T-helper 22 cell (primary cell): Measurements from ENCODE around the gene TRPM1.

Source experiments
- DNase-seq: peaks from one replicate; pipeline ENCODE4 v3.0.0-alpha.2; 2020; ENCODE audit warnings: low read depth

The TRPM1 gene

DNA sequence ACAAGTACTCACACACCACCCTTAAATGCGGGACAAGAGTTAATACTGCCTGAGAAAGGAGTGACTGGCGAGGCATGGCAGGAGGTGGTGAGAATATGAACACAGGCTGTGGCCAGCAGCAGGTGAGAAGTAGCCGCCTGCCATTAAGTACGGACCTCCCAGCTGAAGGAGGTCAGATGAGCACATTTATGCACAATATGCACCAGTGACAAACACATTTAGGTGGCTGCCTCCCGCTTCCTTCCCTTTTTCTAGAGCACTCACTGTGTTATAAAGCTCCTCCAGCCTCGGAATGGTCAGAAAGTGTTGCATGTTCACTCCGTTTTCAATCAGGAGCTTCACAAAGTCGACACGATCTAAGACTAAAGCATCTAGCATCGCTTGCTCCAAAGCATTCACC, 52.4 kb downstream of the TRPM1 start:
- no peak for DNase-seq

DNA sequence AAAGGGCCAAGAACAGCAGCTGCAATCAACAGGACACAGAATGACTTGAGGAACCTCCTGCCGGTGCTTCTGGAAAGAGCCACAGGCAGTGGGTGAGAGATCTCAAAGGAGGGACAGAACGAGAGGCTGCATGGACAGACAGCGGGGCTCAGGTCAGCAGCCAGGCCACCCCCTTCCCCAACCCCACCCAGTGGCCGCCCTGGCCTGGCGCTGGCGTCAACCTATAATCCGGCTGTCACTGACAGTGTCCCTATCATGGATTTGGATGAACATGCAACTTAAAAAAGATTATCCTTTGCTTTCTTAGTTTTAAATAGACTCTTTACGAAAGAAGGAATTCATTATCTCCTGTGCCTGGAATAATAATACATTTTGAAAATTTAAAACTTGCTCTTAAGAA, 54.1 kb downstream of the TRPM1 start:
- DNase-seq = no peak

DNA sequence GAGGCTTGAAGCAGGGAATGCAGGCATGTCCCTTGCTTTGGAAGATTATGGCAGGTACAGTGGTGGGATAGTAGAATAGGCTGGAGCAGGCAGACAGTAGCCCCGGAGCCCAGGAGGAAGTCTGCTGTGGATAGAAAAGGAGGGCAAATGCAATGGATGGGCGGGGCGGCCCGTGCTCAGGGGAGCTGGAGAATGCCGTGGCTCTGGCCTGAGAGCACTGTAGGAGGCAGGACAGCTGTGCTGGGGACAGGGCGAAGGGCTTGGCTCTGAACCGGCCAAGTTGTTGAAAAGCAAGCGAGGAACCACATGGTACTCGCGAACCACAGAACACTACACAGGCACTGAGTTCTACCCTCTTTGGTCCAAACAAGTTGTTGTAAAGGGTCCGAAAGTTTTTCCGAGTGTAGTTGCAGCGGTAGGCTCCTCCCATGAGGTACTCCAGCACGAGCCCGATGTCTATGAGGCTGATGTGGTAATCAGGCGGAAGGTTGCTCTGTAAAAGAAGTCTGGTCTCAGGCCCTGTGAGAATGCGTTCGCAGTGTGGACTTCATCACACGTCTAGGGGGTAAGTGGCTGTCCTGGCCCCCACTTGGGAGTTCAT, 54.7 kb downstream of the TRPM1 start:
- DNase-seq = no peak

DNA sequence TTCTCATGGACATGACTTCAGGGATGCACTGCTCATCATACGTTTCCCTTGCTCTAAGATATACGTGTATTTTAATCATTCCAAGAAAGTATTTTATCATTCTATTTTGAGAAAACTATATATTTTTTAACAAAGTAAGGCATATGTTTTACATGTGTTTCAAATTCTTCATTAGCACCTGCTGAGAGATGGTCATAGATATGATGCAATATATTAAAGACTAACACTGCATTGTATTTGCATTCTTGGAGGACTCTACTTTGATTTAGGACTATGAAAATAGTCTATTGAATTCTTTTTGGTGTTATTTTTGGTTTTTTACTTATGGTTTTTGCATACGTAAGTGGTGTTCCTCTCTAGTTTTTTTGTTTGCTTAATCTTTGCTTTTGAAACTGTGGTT, 55.9 kb downstream of the TRPM1 start:
- no peak for DNase-seq

DNA sequence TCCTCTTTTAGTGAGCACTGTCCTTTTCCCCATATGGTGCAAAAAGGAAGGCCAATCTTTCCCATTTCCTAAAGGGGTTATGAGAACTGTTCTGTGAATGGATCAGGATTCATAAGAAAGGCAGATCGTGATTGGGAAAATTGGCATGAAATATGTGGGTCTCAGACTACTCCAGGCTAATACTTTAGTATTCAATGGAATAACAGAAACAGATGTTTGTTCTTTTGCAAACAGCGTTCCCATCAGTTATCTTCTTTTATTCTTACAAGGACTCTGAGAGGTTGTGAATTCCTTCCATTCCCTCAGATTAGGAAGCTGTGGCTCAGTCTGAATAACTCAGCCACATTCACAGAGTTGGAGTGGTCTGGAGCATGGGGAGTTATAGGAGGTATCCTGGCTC, 58.8 kb downstream of the TRPM1 start:
- no peak for DNase-seq

DNA sequence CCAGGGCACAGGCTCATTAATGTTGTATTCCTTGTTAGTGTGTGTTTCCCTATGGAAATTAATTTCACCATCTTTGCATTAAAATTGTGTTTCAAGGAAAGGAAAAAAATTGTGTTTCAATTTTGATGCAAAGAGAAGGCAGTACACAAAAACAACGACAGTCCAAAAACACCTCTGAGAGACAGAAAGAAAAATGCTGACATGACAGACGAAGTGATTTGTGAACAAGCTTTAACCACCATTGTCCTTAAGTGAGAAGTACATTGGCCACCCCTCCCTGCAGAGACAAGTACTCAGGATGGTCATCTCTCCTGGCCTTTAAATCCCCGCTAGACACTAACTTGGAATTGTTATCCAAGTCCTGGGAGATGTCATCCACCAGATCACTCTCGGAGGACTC, 59.9 kb downstream of the TRPM1 start:
- DNase-seq = no peak

DNA sequence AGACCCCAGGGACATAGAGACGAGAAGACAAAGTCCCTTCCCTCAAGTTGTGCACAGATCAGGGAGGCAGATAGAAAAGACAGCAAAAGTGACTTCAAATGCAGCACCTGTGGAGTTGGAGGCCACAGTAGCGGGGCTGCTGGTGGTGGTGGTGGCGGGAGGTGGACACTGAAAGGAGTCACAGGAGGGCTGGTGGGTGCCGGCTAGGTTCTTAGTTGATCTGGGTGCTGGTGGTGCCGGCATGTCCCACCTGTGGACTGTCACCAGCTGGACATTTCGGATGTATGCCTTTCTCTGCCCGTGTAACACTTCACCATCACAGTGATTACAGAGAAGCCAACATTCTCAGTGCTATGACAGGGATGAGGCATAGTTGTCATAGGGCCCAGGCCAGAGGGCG, 60.9 kb downstream of the TRPM1 start:
- DNase-seq = no peak

DNA sequence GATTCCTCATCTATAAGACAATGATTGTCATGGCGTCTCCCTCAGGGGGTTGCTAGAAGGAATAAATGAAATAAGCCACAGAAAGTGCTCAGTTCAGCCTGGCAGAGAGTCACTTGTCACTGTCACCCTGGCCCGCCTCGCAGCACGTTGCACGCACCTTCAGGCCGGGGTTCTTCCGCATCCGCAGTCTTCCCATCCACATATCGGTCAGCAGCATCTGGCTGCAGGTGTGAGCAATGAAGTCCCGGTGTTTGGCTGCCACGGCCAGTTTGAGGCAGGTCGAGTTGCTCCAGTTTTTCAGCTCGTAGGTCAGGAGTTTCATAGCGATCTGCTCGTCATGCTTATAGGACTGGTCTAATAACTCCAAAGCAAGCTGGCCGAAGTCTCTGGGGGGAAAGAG, 61.6 kb downstream of the TRPM1 start:
- no peak for DNase-seq

DNA sequence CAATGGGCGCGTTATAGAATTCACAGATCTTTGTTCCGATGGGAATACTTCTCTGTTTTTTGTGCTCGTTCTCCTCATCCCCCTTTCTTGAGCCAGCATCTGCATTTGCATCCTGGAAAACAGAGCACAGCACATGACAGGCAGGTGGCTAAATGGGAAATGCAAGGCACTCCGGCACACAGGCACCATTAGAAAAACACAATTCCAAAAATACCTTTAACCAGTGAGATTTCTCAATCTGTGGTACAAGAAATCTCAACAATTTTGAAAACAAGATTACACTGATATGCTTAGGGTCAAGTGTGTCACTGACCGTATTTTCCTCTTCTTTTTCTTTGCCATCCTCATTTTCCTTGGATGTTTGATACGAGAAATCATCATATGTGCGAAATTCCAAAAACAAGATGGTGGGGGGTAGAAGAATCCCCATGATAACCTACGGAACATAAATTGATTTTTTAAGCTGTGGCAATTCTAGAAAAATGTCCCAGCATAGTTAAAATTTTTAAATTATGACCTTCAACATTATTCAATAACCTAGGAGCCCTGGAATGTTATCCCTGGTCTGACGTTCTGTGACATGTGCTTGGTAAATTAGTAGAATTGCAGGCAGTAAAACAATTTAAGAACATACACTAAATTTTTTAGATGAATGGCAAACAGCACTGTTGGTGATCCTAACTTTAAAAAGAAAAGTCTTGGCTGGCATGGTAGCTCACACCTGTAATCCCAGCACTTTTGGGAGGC, 63.6 kb downstream of the TRPM1 start:
- no peak for DNase-seq

DNA sequence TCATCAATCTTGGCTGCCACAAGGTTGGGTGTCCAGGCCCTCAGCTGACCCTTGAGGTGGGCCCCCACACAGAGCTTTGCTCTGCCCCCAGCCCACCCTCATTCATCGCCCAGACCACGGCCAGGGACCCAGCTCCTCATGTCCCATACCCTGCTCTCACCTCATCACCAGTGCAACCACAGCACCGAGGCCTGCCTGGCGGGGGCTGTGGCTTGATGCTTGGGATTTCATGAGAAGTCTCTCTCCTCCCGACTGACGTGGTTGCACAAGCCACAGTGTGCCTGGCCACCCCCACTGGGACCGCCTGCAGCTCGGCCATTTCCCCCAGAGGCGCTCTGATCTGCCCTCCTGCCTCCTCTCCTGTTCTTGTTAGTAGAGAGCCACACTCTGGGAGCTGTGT, 64.7 kb downstream of the TRPM1 start:
- no peak for DNase-seq

DNA sequence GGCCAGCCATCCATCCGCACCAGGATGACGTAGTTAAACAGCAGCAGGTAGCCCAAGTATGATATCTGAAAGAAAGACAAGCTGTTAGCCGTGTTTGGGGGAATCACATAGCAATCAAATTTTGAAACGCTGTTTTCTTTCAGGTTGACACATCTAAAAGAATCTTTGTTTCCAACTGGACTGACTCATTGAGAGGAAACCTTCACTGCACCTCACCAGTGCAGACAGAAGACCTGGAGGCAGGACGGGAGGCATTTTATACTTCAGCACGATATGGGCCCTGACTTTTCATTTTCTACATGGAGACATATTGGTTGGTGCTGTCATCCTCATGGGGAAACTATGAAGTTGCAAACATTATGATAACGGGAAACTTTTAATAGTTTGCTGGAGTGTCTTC, 65.9 kb downstream of the TRPM1 start:
- DNase-seq = no peak

DNA sequence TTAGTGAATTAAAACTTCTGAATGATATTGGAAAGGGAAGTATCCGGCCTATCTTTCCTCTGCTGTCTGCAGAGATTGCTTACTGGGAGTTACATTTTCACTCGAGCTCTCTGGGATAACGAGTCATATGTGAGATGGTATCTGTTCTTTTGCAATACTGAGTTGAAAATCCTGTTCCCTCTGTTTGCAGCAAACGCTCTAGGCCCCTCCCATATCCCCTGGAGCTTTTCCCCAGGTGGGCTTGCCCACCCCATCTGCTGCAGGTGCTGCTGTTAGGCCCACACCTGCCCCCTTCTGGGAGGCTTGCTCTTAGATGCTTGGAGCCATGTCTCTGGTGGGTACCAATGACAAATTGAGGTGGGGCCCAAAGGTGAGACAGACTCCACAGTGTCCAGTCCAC, 67.4 kb downstream of the TRPM1 start:
- no peak for DNase-seq

DNA sequence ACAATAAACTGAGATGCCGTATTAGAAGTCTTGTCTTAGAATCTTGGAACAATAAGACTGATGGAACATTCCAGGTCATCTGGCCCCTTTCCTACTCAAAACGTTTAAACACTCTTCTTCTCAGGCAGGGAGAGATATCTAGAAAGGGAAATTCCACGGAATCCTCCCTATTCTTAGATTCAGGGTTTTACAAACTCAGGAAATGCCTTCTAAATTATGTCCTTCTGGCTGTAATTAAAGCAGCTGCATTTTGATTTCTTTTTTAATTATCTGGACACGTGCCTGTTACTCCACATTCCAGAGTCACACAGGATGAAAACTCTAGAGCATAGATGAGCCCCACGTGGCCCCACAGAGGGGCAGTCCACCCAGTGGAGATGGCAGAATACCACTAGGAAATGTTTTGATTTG, 68.6 kb downstream of the TRPM1 start:
- DNase-seq = no peak

DNA sequence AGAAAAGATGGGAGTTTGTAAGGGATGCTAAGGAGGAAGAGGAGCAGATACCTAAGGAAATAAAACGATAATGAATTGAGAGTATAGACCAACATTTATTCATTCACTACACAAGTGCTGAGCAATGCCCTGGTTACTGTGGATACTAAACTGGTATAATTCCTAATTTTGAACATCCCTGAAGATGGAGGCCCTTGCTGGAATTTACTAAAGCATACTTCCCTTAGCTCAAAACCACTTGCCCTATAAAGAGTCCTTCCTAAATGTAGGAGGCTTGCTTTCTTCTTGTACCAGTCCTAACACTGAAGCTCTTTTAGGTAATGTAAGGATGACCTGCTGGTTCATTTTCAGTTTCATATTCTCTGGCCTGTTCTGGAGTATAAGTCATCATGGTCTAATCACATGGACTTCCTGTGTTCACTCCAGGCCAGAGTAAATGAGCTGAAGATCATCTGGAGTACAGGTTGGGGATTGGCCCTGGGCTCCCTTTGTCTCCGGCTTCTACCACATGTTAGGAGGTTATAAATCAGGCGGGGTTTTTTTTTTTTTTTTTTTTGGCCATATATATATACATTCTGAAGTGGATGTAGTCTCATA, 70.0 kb downstream of the TRPM1 start:
- no peak for DNase-seq

DNA sequence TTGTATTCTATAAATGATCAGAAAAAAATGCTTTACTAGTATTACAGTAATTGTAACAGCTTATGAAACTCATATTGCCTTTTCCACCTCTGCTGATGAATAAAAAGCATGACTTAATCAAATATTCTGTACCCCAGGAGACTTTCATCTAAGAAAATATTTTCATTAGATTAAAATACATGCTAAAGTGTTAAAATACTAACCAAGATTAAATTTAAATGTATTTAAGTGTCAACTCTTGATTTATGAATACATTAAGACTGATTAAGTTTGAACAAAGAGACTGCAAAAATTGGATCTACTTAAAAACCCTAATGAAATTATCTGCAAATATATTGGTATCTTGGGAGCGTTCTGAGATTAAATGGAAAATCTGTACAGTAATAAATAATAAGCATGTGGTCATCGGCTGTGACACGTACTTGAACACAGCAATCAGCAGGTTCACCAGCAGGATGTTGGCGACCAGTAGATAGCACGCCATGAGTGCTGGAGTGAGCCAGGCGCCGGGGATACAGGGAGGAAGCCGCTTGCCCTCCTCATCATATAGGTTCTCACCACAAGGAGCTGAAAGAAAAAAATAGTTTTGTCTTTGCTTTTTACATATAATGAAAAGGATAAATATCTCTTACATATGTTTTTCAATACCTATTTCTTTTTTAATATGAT, 73.5 kb downstream of the TRPM1 start:
- no peak for DNase-seq

DNA sequence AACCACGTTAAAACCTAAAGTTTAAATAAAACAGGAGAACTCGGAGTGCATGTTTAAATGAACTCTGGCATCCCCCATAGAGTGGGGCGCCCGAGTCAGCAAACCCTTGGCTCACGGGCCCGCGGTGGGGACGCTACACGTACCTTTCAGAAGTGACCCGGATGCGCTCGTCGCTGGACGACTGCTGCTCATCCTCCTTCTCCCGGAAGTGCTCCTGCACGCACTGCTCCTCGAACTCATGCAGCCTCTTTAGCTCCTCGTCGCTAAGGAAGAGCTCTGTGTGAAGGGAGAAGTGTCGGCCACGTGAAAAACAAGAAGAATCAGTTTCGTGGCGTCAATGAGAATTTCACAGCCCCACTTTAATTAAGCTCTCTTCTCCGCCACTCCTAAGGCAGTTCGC, 75.5 kb downstream of the TRPM1 start:
- no peak for DNase-seq

DNA sequence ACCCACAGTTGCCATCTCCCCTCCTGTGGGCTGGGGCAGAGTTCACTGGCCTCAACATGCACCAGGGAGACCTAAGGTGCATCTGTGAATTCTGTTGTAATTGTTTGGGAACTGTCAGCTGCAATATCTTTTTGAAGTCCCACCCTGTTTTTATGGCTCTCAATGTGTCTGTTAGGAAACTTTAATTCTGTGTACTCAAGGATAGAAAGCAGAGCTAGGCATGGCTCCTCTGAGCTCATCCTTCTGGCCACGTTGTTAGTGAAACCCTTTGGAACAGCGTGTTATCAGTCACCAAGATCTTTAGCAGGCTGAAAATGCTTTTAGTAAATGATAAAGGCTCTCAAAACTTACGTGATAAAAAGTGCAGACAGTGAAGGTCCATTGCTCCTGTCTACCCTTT, 76.5 kb downstream of the TRPM1 start:
- no peak for DNase-seq

DNA sequence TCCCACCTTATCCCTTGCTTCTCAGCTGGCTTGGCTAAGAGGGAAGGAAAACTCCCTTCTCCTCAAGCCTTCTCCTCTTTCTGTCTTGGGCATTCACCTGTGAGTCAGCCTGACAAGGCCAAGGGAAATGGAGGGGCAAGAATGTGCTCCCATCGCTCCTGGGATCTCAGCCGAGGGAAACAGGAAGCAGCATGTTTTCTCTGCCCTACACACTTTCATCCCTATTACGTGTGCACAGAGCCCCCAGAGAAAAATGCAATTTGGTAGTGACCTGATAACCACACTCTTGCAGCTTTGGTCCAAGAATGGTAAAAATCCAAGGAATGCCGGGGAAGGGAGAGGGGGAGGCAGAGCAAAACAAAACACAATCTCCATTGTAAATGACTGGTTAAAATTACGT, 77.2 kb downstream of the TRPM1 start:
- DNase-seq = no peak

DNA sequence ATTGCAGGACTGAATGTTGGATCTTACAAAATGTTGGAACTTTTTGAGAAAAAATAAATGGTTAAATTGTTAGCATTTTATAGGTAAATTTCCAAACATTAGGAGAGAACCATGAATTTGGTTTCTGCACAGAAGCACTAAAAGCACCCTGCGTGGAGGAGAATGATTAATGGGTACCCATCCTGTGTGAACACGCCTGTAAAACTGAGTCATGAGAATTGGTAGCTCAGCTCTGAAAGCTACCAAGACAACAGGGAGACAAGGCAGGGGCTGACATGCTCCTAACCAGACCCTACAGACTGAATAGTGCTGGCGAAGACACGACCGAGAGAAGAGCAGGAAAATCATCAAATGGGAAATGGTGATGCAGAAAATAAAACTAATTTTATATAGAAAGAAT, 77.7 kb downstream of the TRPM1 start:
- DNase-seq = no peak

DNA sequence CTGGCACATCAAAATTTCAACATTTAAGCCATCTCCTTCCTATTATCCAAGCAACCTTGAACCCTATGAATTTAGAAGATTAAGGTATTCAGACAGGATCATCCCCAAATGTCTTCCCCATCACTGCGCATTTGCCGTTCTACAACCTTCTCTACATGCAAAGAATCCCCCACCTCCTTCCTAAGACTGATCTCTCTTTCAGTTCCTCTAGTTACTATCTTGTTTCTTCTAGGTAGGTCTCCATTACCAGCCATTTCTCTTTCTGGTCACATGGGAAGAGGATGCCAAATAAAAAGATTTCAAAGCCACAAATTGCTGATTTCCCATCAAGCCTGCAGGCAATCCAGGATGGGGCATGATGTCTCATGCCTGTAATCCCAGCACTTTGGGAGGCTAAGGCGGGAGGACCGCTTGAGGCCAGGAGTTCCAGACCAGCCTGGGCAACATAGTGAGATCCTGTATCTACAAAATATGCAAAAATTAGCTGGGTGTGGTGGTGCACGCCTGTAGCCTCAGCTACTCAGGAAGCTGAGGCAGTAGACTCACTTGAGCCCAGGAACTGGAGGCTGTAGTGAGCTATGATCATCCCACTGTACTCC, 80.4 kb downstream of the TRPM1 start:
- no peak for DNase-seq

DNA sequence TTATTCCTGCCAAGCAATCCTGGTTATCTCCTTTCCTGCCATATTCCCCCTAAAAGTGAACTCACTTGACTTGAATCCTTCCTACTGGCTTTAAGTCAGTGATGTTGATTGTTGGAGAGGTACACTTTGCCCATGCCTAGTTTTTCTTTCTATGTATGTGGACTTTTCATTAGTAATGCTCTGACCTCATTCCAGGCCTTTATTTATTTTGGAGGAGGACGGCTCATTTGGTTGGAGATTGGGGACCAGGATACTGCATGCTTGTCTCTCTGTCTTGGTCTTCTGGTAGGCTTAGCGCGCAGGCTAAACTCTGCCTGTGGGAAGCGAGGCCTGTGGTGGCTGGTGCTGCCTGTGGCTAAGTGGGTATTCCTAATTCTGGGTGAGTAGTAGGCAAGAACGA, 81.0 kb downstream of the TRPM1 start:
- DNase-seq = no peak

DNA sequence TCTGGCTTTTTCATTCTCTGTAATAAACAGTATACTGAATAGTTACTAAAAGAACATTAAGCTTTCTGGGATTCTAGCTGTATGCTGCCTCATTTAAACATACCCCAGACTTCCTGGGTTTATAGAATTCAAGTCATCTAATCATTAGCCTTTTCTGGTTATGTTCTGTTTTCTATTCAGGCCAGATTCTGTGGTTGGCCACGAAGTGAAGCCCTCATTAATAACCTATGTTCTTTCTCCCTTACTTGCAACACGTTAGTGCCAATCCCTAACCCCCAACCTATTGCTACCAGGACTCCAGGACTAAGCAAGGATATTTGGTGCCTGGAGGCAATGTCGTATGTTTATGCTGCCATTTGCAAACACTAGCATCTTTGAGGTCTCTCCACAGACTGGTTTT, 81.5 kb downstream of the TRPM1 start:
- DNase-seq = no peak

DNA sequence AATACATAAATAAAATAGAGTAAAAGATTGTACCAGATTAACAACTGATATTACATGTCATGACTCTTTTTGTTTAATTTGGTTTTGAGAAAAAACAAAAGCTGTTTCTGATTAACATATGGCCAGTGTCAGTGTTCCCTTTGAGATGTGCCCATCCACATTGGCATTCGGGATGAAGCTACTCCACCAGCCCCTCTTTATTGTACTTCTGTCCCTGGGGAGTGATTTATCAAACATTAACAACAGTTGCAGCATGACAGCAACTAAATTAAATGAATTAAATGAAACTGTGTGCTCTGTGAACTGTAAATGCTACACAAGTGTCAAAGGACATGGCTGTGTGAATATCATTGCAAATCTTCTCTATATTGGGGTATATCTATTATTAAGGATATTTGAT, 84.2 kb downstream of the TRPM1 start:
- DNase-seq = no peak
